DMS114 treated with DMSO at 0.1 percent for 48 hours (cell line): ENCODE results near the gene UNC45B.
"Not testable (repeated sequence)": the region's sequence is repeated elsewhere in the genome, so short reads cannot be mapped to it uniquely, and the experiment has no call there.

Experiments
- DNase-seq: peaks from one replicate; lab custom pipeline; 2025; ENCODE audit not compliant: unreplicated experiment; lab: John Stamatoyannopoulos, UW

The UNC45B gene

GRCh38 chr17:35147375-35147905, at the start of gene UNC45B:
Gene UNC45B (plus strand): TSS chr17:35147817. CDS start chr17:35148264, 447 bp downstream.
- no peak for DNase-seq

- DNase-seq, result no peak
Observed at GRCh38 chr17:35099908-35100307, 47.7 kb upstream of the UNC45B start.

GRCh38 chr17:35101036-35101435, 46.6 kb upstream of the UNC45B start:
- DNase-seq, result no peak

GRCh38 chr17:35101725-35102124, 45.9 kb upstream of the UNC45B start:
- DNase-seq, result no peak

- DNase-seq, result no peak
Observed at GRCh38 chr17:35103271-35103670, 44.3 kb upstream of the UNC45B start.

- DNase-seq, result no peak
Observed at GRCh38 chr17:35104844-35105450, 42.7 kb upstream of the UNC45B start.

- DNase-seq, result not testable (repeated sequence)
Observed at GRCh38 chr17:35110791-35111190, 36.8 kb upstream of the UNC45B start.

GRCh38 chr17:35116845-35117244, 30.8 kb upstream of the UNC45B start:
- DNase-seq, result no peak

GRCh38 chr17:35117984-35118383, 29.6 kb upstream of the UNC45B start:
- DNase-seq, result no peak

GRCh38 chr17:35119370-35120165, 28.0 kb upstream of the UNC45B start, which contains the start of gene RAD51D:
Gene RAD51D (minus strand): TSS chr17:35119860. CDS start chr17:35119613, 247 bp downstream.
- DNase-seq, result peak; percentile 40

- no peak for DNase-seq
Observed at GRCh38 chr17:35121315-35121714, 26.3 kb upstream of the UNC45B start, which contains the start of gene FNDC8. Gene FNDC8 (plus strand): TSS chr17:35121615. CDS start chr17:35121694, 79 bp downstream.

GRCh38 chr17:35127751-35128514, 19.7 kb upstream of the UNC45B start:
- DNase-seq, result no peak

- no peak for DNase-seq
Observed at GRCh38 chr17:35129154-35129972, 18.3 kb upstream of the UNC45B start.

- no peak for DNase-seq
Observed at GRCh38 chr17:35129973-35130351, 17.7 kb upstream of the UNC45B start.

GRCh38 chr17:35130392-35130791, 17.2 kb upstream of the UNC45B start:
- no peak for DNase-seq

GRCh38 chr17:35132099-35132498, 15.5 kb upstream of the UNC45B start:
- no peak for DNase-seq

GRCh38 chr17:35132816-35133550, 14.6 kb upstream of the UNC45B start:
- no peak for DNase-seq

GRCh38 chr17:35135322-35135721, 12.3 kb upstream of the UNC45B start:
- no peak for DNase-seq

- DNase-seq, result no peak
Observed at GRCh38 chr17:35138218-35138617, 9.4 kb upstream of the UNC45B start.
